PC-3 (cell line): ENCODE data around the gene L3MBTL4. TPM values are rescaled to one million over a fixed set of nuclear protein-coding genes. Genes with fewer than 3 reads are reported as not detected.

Source experiments
- ATAC-seq: fragments of 200-7000 bp; cut with Tn5 transposase; 2 replicates; pipeline ENCODE4 v1.9.1; 2020; ENCODE audit warnings: mild to moderate bottlenecking, moderate library complexity
- BruUV-seq: library from RNA; stranded (reverse); fragments of 400-500 nt; replicated peaks from 2 replicates; lab custom pipeline; 2021; lab: Mats Ljungman, UMichigan
- CTCF ChIA-PET: fragments of 300-600 bp; sonication (Branson Sonifier 250); formaldehyde crosslinking; loops from one replicate; lab custom pipeline; 2022; ENCODE audit warnings: antibody characterized with exemption; lab: Charles Lee
- POLR2A ChIA-PET: fragments of 300-600 bp; sonication (Branson Sonifier 250); formaldehyde crosslinking; loops from one replicate; lab custom pipeline; 2022; ENCODE audit warnings: antibody characterized with exemption; ENCODE audit not compliant: unreplicated experiment; lab: Charles Lee
- DNase-seq: peaks from one replicate; pipeline ENCODE4 v3.0.0-alpha.2; 2015
- H2AFZ ChIP-seq: fragments of 300-600 bp; sonication (generic); 2 replicates; pipeline ENCODE4 v1.6.0; 2016; ENCODE audit warnings: antibody characterized with exemption, low read length
- H3F3A ChIP-seq: fragments of 300-600 bp; sonication (generic); one replicate; pipeline ENCODE4 v1.6.0; 2017; ENCODE audit warnings: antibody characterized with exemption, low read length, control low read depth, mild to moderate bottlenecking; ENCODE audit not compliant: unreplicated experiment
- H3K27ac ChIP-seq: fragments of 300-600 bp; sonication (generic); 2 replicates; pipeline ENCODE4 v1.5.1; 2016; ENCODE audit warnings: mild to moderate bottlenecking, low read length
- H3K27me3 ChIP-seq: fragments of 300-600 bp; sonication (generic); 2 replicates; pipeline ENCODE4 v1.6.1; 2016; ENCODE audit warnings: low read length, mixed read lengths
- H3K36me3 ChIP-seq: fragments of 300-600 bp; sonication (generic); 2 replicates; pipeline ENCODE4 v1.6.1; 2016; ENCODE audit warnings: low read depth, mixed run types, low read length, mixed read lengths
- H3K4me1 ChIP-seq: fragments of 300-600 bp; sonication (generic); 2 replicates; pipeline ENCODE4 v1.5.1; 2016; ENCODE audit warnings: low read length; ENCODE audit not compliant: insufficient read depth
- H3K4me2 ChIP-seq: fragments of 300-600 bp; sonication (generic); 2 replicates; pipeline ENCODE4 v1.6.0; 2016; ENCODE audit warnings: low read length
- H3K4me3 ChIP-seq: fragments of 300-600 bp; sonication (generic); 2 replicates; pipeline ENCODE4 v1.5.1; 2016; ENCODE audit warnings: mild to moderate bottlenecking, low read length, mixed read lengths
- H3K79me2 ChIP-seq: fragments of 300-600 bp; sonication (generic); 2 replicates; pipeline ENCODE4 v1.6.1; 2017; ENCODE audit warnings: low read length, mixed read lengths
- H3K9ac ChIP-seq: fragments of 300-600 bp; sonication (generic); 2 replicates; pipeline ENCODE4 v1.6.0; 2016; ENCODE audit warnings: mild to moderate bottlenecking, low read length
- H3K9me2 ChIP-seq: fragments of 300-600 bp; sonication (generic); replicated peaks from 2 replicates; pipeline ENCODE4 v1.6.1; 2016; ENCODE audit warnings: mixed run types, low read length, mixed read lengths
- H3K9me3 ChIP-seq: fragments of 300-600 bp; sonication (generic); 2 replicates; pipeline ENCODE4 v1.6.1; 2016; ENCODE audit warnings: low read length, mixed read lengths
- H4K20me1 ChIP-seq: fragments of 300-600 bp; sonication (generic); 2 replicates; pipeline ENCODE4 v1.6.1; 2016; ENCODE audit warnings: low read length, mixed read lengths
- EZH2 ChIP-seq: fragments of 300-600 bp; sonication (generic); IDR thresholded peaks from one replicate; pipeline ENCODE4 v1.6.1; 2017; ENCODE audit warnings: antibody characterized with exemption, mild to moderate bottlenecking, low read length; ENCODE audit not compliant: unreplicated experiment
- EZH2phosphoT487 ChIP-seq: fragments of 300-600 bp; sonication (generic); IDR thresholded peaks from 2 replicates; pipeline ENCODE4 v1.6.1; 2018; ENCODE audit warnings: mild to moderate bottlenecking, antibody characterized with exemption, low read length, borderline replicate concordance
- intact Hi-C: fragments of 100-400 bp; cut with micrococcal nuclease; formaldehyde crosslinking; loops from 2 replicates; pipeline ENCODE4 v1.9.0; 2023
- total RNA-seq: library from RNA; depleted of rRNA; stranded (reverse); fragments of >200 nt; gene quantifications from 2 replicates; pipeline ENCODE4 v1.2.3, GENCODE V29; 2014
- TF ChIP-seq, protein P1 (sequence below): fragments of 300-600 bp; sonication (generic); conservative IDR thresholded peaks from 2 replicates; pipeline ENCODE4 v1.5.1; 2017; ENCODE audit warnings: antibody characterized with exemption, low read depth, mild to moderate bottlenecking, low read length

L3MBTL4 gene
- total RNA-seq, 1 experiment from 2014 or later: 0.47 TPM

DNA sequence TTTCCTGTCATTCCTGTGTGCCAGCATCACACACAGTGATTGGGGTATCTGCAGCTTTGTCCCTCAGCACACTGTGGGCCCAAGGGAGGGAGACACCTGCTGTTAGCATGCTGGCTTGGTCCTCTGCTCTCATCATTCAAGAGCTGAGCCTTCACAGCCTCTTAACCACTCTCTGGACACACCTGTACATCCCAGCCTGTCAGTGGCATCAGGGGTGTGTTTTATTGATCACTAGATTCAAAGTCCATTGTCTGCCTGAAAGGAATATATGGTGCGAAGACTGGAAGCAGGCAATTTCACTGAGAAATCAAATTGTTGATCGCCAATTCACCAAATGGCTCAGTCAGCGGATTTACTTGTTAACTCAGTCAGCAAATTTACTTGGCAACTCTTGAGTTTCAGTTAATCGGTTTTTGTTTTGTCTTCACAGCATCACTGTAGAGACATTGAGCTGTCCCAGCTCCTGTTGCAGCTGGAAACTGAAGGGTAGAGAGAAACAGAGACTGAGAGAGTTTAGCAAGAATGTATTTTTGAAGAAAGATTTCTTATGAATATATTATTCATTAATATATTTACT, 463.1 kb downstream of the L3MBTL4 start:
- ChIA-PET CTCF (no interaction called here), POLR2A (no interaction called here)
- Histone ChIP-seq H3K4me3 (no peak overlapping the region), H3K79me2 (no peaks in the 10 kb centered on the region), H3K9me2 (no peaks in the 10 kb centered on the region), H3K36me3 (no peaks in the 10 kb centered on the region), H2AFZ (no peak overlapping the region), H3K9me3 (no peaks in the 10 kb centered on the region), H3K4me1 (no peaks in the 10 kb centered on the region), H4K20me1 (no peaks in the 10 kb centered on the region), H3K27me3 (no peaks in the 10 kb centered on the region), H3K27ac (no peak overlapping the region), H3K4me2 (no peak overlapping the region), H3K9ac (no peak overlapping the region), H3F3A (no peaks in the 10 kb centered on the region)
- TF ChIP-seq EZH2: no peak
- no peak for TF ChIP-seq EZH2phosphoT487
- TF ChIP-seq, protein P1, sequence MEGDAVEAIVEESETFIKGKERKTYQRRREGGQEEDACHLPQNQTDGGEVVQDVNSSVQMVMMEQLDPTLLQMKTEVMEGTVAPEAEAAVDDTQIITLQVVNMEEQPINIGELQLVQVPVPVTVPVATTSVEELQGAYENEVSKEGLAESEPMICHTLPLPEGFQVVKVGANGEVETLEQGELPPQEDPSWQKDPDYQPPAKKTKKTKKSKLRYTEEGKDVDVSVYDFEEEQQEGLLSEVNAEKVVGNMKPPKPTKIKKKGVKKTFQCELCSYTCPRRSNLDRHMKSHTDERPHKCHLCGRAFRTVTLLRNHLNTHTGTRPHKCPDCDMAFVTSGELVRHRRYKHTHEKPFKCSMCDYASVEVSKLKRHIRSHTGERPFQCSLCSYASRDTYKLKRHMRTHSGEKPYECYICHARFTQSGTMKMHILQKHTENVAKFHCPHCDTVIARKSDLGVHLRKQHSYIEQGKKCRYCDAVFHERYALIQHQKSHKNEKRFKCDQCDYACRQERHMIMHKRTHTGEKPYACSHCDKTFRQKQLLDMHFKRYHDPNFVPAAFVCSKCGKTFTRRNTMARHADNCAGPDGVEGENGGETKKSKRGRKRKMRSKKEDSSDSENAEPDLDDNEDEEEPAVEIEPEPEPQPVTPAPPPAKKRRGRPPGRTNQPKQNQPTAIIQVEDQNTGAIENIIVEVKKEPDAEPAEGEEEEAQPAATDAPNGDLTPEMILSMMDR: 0 out of 2 replicates have a peak, but pooled peaks have one; percentile 16
- DNase-seq (no peak), ATAC-seq (peak; percentile 31; the same call in 1 of the 2 replicates)
- no TSS peak for BruUV-seq
- intact Hi-C loops: no loop called here

- Histone ChIP-seq H3K27ac (no peak overlapping the region), H3K9me3 (no peaks in the 10 kb centered on the region), H3K9me2 (no peaks in the 10 kb centered on the region), H3K27me3 (no peaks in the 10 kb centered on the region), H3K4me3 (no peak overlapping the region), H3K36me3 (no peaks in the 10 kb centered on the region), H3F3A (no peaks in the 10 kb centered on the region), H3K79me2 (no peaks in the 10 kb centered on the region), H3K4me2 (no peak overlapping the region), H3K9ac (no peak overlapping the region), H2AFZ (no peak overlapping the region), H3K4me1 (no peaks in the 10 kb centered on the region), H4K20me1 (no peaks in the 10 kb centered on the region)
- no peak for ATAC-seq
- POLR2A ChIA-PET: interaction anchor here (0.6 kb wide), 1 partner anchor 99 kb away, joined by 3 read pairs; no protein-coding TSS in a partner anchor
- intact Hi-C loops: no loop called here
- BruUV-seq: no TSS peak
- no peak for DNase-seq
- TF ChIP-seq, protein P1: no peak
- no peak for TF ChIP-seq EZH2
- TF ChIP-seq EZH2phosphoT487: no peak
- CTCF ChIA-PET: no interaction called here
Measured at GRCh38 chr18:5948781-5949180, 465.9 kb downstream of the L3MBTL4 start.

DNA sequence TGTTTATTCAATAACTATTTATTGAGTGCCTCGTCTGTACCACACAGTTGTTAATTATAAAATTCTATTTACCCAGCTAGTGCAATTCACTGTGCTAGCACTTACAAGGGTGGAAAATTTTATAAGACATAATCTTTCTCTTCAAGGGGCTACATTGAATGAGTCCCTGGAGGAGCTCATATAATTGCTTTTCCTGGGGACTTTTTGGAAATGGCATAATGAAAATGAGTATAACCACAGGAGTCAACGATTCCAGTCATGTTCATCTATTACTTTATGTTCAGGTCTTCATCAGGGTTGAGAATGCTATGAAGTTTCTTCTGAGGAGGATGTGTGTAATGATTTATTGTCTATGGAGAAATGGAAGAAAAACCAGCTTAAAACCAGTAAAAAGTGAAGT, 466.5 kb downstream of the L3MBTL4 start:
- TF ChIP-seq, protein P1: no peak
- TF ChIP-seq EZH2: no peak
- no peak for TF ChIP-seq EZH2phosphoT487
- Histone ChIP-seq H3F3A (no peaks in the 10 kb centered on the region), H3K9me3 (no peaks in the 10 kb centered on the region), H3K27ac (no peak overlapping the region), H3K4me3 (no peak overlapping the region), H3K9ac (no peak overlapping the region), H3K4me2 (no peak overlapping the region), H3K36me3 (no peaks in the 10 kb centered on the region), H3K9me2 (no peaks in the 10 kb centered on the region), H4K20me1 (no peaks in the 10 kb centered on the region), H3K4me1 (no peaks in the 10 kb centered on the region), H2AFZ (no peak overlapping the region), H3K27me3 (no peaks in the 10 kb centered on the region), H3K79me2 (no peaks in the 10 kb centered on the region)
- POLR2A ChIA-PET: interaction anchor here (0.6 kb wide), 1 partner anchor 100 kb away, joined by 3 read pairs; no protein-coding TSS in a partner anchor
- ATAC-seq (no peak), DNase-seq (no peak)
- no TSS peak for BruUV-seq
- CTCF ChIA-PET: no interaction called here
- intact Hi-C loops: no loop called here
